KOPT-K1 (cell line): ENCODE measurements around the gene PROP1.
"Not testable (repeated sequence)": the region's sequence is repeated elsewhere in the genome, so short reads cannot be mapped to it uniquely, and the experiment has no call there.

Source experiments
- H3K27ac ChIP-seq: fragments of 200-600 bp; sonication (generic); 2 replicates; pipeline ENCODE4 v1.5.1; 2016; ENCODE audit warnings: antibody characterized with exemption, mild to moderate bottlenecking, low read depth, low read length; ENCODE audit not compliant: poor library complexity, severe bottlenecking
- H3K36me3 ChIP-seq: fragments of 200-600 bp; sonication (generic); 2 replicates; pipeline ENCODE4 v1.5.1; 2017; ENCODE audit warnings: antibody characterized with exemption, mild to moderate bottlenecking, low read length, moderate library complexity; ENCODE audit not compliant: insufficient read depth
- H3K9me3 ChIP-seq: fragments of 200-600 bp; sonication (generic); 2 replicates; pipeline ENCODE4 v1.5.1; 2017; ENCODE audit warnings: antibody characterized with exemption, low read length, mild to moderate bottlenecking; ENCODE audit not compliant: insufficient read depth, poor library complexity, severe bottlenecking

Gene PROP1

GRCh38 chr5:177995691-177996595, at the start of gene PROP1:
Gene PROP1, minus strand, starts transcription at chr5:177996242. Its CDS starts 309 bp downstream, at chr5:177995933.
- no peaks in the 10 kb centered on the region for H3K9me3 ChIP-seq
- H3K27ac ChIP-seq = no peak within 1 kb of the TSS
- H3K36me3 ChIP-seq = no peaks in the 10 kb centered on the region

- H3K27ac ChIP-seq, H3K36me3 ChIP-seq: not testable (repeated sequence)
Measured at GRCh38 chr5:178019379-178020030, 23.5 kb upstream of the PROP1 start.

GRCh38 chr5:178012758-178013157, 16.7 kb upstream of the PROP1 start:
- not testable (repeated sequence) for H3K9me3 ChIP-seq, H3K36me3 ChIP-seq, H3K27ac ChIP-seq

More at GRCh38 chr5:178019379-178020030, 23.5 kb upstream of the PROP1 start:
- not testable (repeated sequence) for H3K9me3 ChIP-seq

- H3K36me3 ChIP-seq, H3K9me3 ChIP-seq, H3K27ac ChIP-seq: not testable (repeated sequence)
Measured at GRCh38 chr5:178011816-178012554, 15.9 kb upstream of the PROP1 start.

GRCh38 chr5:178007272-178007671, 11.2 kb upstream of the PROP1 start:
- H3K27ac ChIP-seq, H3K36me3 ChIP-seq, H3K9me3 ChIP-seq: not testable (repeated sequence)

GRCh38 chr5:178006536-178007231, 10.6 kb upstream of the PROP1 start:
- not testable (repeated sequence) for H3K27ac ChIP-seq, H3K36me3 ChIP-seq, H3K9me3 ChIP-seq

- not testable (repeated sequence) for H3K9me3 ChIP-seq, H3K27ac ChIP-seq, H3K36me3 ChIP-seq
Measured at GRCh38 chr5:178006181-178006535, 10.1 kb upstream of the PROP1 start.

- Histone ChIP-seq H3K27ac (no peak overlapping the region), H3K36me3 (no peaks in the 10 kb centered on the region), H3K9me3 (no peaks in the 10 kb centered on the region)
Measured at GRCh38 chr5:177997846-177998245, 1.8 kb upstream of the PROP1 start.

- no peaks in the 10 kb centered on the region for H3K9me3 ChIP-seq
- H3K27ac ChIP-seq = no peak overlapping the region
- no peaks in the 10 kb centered on the region for H3K36me3 ChIP-seq
Measured at GRCh38 chr5:177997319-177997670, 1.3 kb upstream of the PROP1 start.

GRCh38 chr5:177996660-177997318, 747 bp upstream of the PROP1 start:
- H3K27ac ChIP-seq = no peak overlapping the region
- H3K9me3 ChIP-seq = no peaks in the 10 kb centered on the region
- H3K36me3 ChIP-seq = no peaks in the 10 kb centered on the region

- no peaks in the 10 kb centered on the region for H3K9me3 ChIP-seq
Measured at GRCh38 chr5:177994561-177995190, 1.4 kb downstream of the PROP1 start.

GRCh38 chr5:177994063-177994462, 2.0 kb downstream of the PROP1 start:
- Histone ChIP-seq H3K36me3 (no peaks in the 10 kb centered on the region), H3K9me3 (no peaks in the 10 kb centered on the region), H3K27ac (no peak overlapping the region)

More at GRCh38 chr5:177994561-177995190, 1.4 kb downstream of the PROP1 start:
- no peak overlapping the region for H3K27ac ChIP-seq
- no peaks in the 10 kb centered on the region for H3K36me3 ChIP-seq

GRCh38 chr5:177992466-177992865, 3.6 kb downstream of the PROP1 start:
- no peaks in the 10 kb centered on the region for H3K36me3 ChIP-seq
- H3K9me3 ChIP-seq = no peaks in the 10 kb centered on the region
- H3K27ac ChIP-seq = no peak overlapping the region

GRCh38 chr5:177988989-177989625, 6.9 kb downstream of the PROP1 start:
- Histone ChIP-seq H3K36me3 (no peaks in the 10 kb centered on the region), H3K27ac (no peak overlapping the region), H3K9me3 (no peaks in the 10 kb centered on the region)
